Caco-2 (cell line): Measurements from ENCODE around the gene PARVA. TPM values are rescaled to one million over a fixed set of nuclear protein-coding genes. Genes with fewer than 3 reads are reported as not detected.

Experiments used
- BruUV-seq: library from RNA; stranded (reverse); fragments of 400-500 nt; replicated peaks from 2 replicates; lab custom pipeline; 2021; lab: Mats Ljungman, UMichigan
- CTCF ChIA-PET: fragments of 300-600 bp; sonication (Branson Sonifier 250); formaldehyde crosslinking; loops from one replicate; lab custom pipeline; 2022; ENCODE audit warnings: antibody characterized with exemption; lab: Charles Lee
- POLR2A ChIA-PET: fragments of 300-600 bp; sonication (Branson Sonifier 250); formaldehyde crosslinking; loops from one replicate; lab custom pipeline; 2022; ENCODE audit warnings: antibody characterized with exemption; lab: Charles Lee
- DNase-seq, 2 experiments: peaks; one replicate each; pipeline versions ENCODE4 v3.0.0 to v3.0.0-alpha.2; 2020 to 2022
- H3K27me3 ChIP-seq: replicated peaks from 2 replicates; pipeline ENCODE4 v1.6.0; 2011; ENCODE audit warnings: low read length; ENCODE audit not compliant: control insufficient read depth, insufficient read depth
- H3K36me3 ChIP-seq: 2 replicates; pipeline ENCODE4 v1.5.1; 2011; ENCODE audit warnings: low read length; ENCODE audit not compliant: control insufficient read depth, insufficient read depth
- H3K4me1 ChIP-seq: fragments of 250-450 bp; sonication (Bioruptor Pico); 2 replicates; pipeline ENCODE4 v1.5.1; 2020; ENCODE audit warnings: mild to moderate bottlenecking
- H3K4me3 ChIP-seq: 2 replicates; pipeline ENCODE4 v1.5.1; 2011; ENCODE audit warnings: low read depth, mild to moderate bottlenecking, control low read depth, low read length
- H3K9me3 ChIP-seq: fragments of 250-450 bp; sonication (Bioruptor Pico); 2 replicates; pipeline ENCODE4 v1.5.1; 2020; ENCODE audit warnings: mild to moderate bottlenecking, moderate library complexity
- H3K27ac Mint-ChIP-seq: one replicate; pipeline ENCODE4 v1.8.0; 2022; ENCODE audit warnings: mixed read lengths; ENCODE audit not compliant: unreplicated experiment
- H3K27me3 Mint-ChIP-seq: one replicate; pipeline ENCODE4 v1.8.0; 2022; ENCODE audit warnings: mixed read lengths; ENCODE audit not compliant: insufficient read depth, unreplicated experiment
- H3K36me3 Mint-ChIP-seq: one replicate; pipeline ENCODE4 v1.8.0; 2022; ENCODE audit warnings: mild to moderate bottlenecking, mixed read lengths; ENCODE audit not compliant: insufficient read depth, unreplicated experiment
- H3K4me1 Mint-ChIP-seq: one replicate; pipeline ENCODE4 v1.8.0; 2022; ENCODE audit warnings: low read depth, mixed read lengths; ENCODE audit not compliant: unreplicated experiment
- H3K4me3 Mint-ChIP-seq: one replicate; pipeline ENCODE4 v1.8.0; 2022; ENCODE audit warnings: mild to moderate bottlenecking, moderate library complexity, mixed read lengths; ENCODE audit not compliant: unreplicated experiment
- H3K9me3 Mint-ChIP-seq: one replicate; pipeline ENCODE4 v1.8.0; 2022; ENCODE audit warnings: mixed read lengths; ENCODE audit not compliant: unreplicated experiment
- intact Hi-C: fragments of 100-400 bp; cut with micrococcal nuclease; formaldehyde crosslinking; loops from one replicate; pipeline ENCODE4 v1.10.0; 2022; ENCODE audit not compliant: unreplicated experiment
- total RNA-seq: library from RNA; stranded (reverse); gene quantifications from 2 replicates; pipeline ENCODE4 v1.2.3, GENCODE V29; 2022
- TF ChIP-seq, protein P1 (sequence below), 2 experiments: fragments of 200-600 bp in 1 of 2; IDR thresholded peaks; 1 replicate in 1 of 2; 2 replicates in 1 of 2; pipeline versions ENCODE4 v1.5.1 to v1.8.0; 2011 to 2022; ENCODE audit warnings: antibody characterized with exemption in 1 of 2, control low read depth in 1 of 2, inconsistent platforms in 1 of 2, low read depth in 1 of 2, low read length in 1 of 2, mild to moderate bottlenecking in 1 of 2, moderate library complexity in 1 of 2; ENCODE audit not compliant: insufficient read depth in 1 of 2, severe bottlenecking in 1 of 2, unreplicated experiment in 1 of 2

Gene PARVA
- total RNA-seq, 1 experiment from 2014 or later: 45.3 TPM

DNA sequence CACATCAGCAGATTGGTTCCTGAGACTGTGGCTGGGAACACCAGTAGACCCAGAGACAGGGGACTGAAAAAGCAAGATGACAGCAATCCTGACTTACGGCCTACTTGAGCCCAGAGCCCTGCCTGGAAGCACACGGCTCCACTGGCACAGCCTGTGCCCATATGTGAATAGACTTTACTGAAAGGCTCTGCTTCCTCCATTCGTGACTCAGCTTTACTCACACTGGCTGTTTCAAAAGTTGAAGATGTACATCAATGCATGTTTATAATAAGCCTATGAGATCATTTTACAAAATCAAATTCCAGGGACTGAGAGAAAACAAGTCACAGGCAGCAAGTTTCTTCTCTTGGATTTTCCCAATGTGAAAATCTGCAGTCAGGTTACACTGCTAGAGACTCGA lies 162.2 kb downstream of the PARVA start:
- Mint-ChIP-seq H3K27ac (no peak overlapping the region), H3K36me3 (no peaks in the 10 kb centered on the region), H3K27me3 (peaks cover 4% of the 10 kb centered on the region), H3K4me3 (no peak overlapping the region), H3K4me1 (peaks cover 17% of the 10 kb centered on the region), H3K9me3 (no peaks in the 10 kb centered on the region)
- TF ChIP-seq, protein P1, sequence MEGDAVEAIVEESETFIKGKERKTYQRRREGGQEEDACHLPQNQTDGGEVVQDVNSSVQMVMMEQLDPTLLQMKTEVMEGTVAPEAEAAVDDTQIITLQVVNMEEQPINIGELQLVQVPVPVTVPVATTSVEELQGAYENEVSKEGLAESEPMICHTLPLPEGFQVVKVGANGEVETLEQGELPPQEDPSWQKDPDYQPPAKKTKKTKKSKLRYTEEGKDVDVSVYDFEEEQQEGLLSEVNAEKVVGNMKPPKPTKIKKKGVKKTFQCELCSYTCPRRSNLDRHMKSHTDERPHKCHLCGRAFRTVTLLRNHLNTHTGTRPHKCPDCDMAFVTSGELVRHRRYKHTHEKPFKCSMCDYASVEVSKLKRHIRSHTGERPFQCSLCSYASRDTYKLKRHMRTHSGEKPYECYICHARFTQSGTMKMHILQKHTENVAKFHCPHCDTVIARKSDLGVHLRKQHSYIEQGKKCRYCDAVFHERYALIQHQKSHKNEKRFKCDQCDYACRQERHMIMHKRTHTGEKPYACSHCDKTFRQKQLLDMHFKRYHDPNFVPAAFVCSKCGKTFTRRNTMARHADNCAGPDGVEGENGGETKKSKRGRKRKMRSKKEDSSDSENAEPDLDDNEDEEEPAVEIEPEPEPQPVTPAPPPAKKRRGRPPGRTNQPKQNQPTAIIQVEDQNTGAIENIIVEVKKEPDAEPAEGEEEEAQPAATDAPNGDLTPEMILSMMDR (IDR thresholded peaks at IDR 0.05; ENCODE audit: insufficient read depth in 1 of 2, low read depth in 1 of 2, low read length in 1 of 2, severe bottlenecking in 1 of 2, unreplicated experiment in 1 of 2): no peak
- Histone ChIP-seq H3K36me3 (no peaks in the 10 kb centered on the region), H3K27me3 (no peaks in the 10 kb centered on the region), H3K9me3 (no peaks in the 10 kb centered on the region), H3K4me3 (no peak overlapping the region), H3K4me1 (peaks cover 26% of the 10 kb centered on the region)
- intact Hi-C loops: no loop called here
- CTCF ChIA-PET: no interaction called here
- POLR2A ChIA-PET: no interaction called here
- no TSS peak for BruUV-seq
- DNase-seq: no peak

DNA sequence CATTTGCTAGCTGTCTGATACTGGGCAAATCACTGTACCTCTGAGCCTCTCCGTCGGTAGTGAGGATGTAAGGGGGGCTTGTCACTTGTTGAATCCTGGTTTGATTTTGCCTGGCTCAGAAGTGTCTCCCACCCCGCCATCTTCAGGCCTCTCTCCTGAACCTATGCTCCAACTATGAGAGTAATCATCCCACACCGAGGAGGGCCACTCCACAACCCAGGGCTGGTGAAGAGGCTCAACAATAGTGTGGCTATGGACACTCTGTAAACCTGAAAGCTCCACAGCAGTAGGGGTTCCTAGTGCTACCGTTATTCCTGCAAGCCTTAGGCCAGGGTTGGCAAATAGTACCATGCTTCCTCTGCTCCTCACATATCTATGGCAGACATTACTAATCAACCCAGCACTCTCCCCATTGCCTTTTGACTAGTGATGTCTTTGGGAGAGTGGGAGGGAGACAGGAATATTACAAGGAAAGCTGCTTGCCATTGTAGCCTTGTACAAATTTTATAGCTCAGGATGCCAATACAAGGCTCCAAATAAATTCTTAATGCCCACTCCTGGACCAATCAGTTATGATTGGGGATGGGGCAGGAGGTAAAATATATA lies 162.8 kb downstream of the PARVA start:
- TF ChIP-seq, protein P1 (IDR thresholded peaks at IDR 0.05; ENCODE audit: insufficient read depth in 1 of 2, low read depth in 1 of 2, low read length in 1 of 2, severe bottlenecking in 1 of 2, unreplicated experiment in 1 of 2): no peak
- Histone ChIP-seq H3K9me3 (no peaks in the 10 kb centered on the region), H3K27me3 (no peaks in the 10 kb centered on the region), H3K36me3 (no peaks in the 10 kb centered on the region), H3K4me1 (peaks cover 26% of the 10 kb centered on the region), H3K4me3 (no peak overlapping the region)
- Mint-ChIP-seq H3K27ac (no peak overlapping the region), H3K4me3 (no peak overlapping the region), H3K27me3 (peaks cover 4% of the 10 kb centered on the region), H3K36me3 (no peaks in the 10 kb centered on the region), H3K9me3 (no peaks in the 10 kb centered on the region), H3K4me1 (peaks cover 17% of the 10 kb centered on the region)
- ChIA-PET POLR2A (no interaction called here), CTCF (interaction anchor here (0.6 to 1.0 kb wide), 4 partner anchors 13 to 209 kb away, joined by 3 to 5 read pairs (median 3); no protein-coding TSS in a partner anchor)
- intact Hi-C loops: no loop called here
- DNase-seq: no peak
- no TSS peak for BruUV-seq

DNA sequence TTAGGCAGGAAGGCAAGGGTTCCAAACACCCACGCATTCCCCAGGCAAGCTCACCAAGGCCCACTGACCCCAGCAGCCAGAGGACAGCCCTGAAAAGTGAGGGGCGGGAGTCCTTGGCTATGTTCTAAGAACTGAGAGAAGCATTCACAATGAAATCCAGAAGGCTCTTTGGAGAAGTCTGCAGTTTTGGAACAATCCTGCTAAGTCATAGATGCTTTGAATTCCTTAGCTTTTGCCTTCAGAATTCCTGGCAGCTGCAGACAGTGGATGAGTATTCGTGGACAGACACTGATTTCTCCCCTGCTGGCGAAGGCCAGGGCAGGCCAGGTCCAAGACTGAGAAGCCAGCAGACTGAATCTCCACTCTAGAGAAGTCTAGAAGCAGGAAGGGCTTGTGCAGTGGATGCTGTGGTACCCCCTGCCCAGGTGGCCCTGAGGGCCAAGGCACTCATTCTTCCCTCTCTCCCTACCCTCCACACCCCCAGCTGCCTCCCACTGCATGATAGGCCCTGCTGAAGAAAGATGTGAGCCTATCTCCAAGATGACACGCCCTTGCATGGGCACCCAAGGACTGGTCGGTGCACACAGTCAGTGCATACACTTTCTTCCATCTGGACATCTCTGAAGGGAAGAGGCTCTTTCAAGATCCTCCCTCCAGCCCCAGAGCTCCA lies 163.7 kb downstream of the PARVA start:
- intact Hi-C loops: no loop called here
- peaks cover 26% of the 10 kb centered on the region for H3K4me1 ChIP-seq
- H3K4me3 Mint-ChIP-seq: no peak overlapping the region
- BruUV-seq: no TSS peak
- peak overlapping the region; percentile 37 for H3K27ac Mint-ChIP-seq
- POLR2A ChIA-PET: no interaction called here
- H3K36me3 Mint-ChIP-seq: no peaks in the 10 kb centered on the region
- peaks cover 17% of the 10 kb centered on the region for H3K4me1 Mint-ChIP-seq
- no peaks in the 10 kb centered on the region for H3K27me3 ChIP-seq
- no peaks in the 10 kb centered on the region for H3K9me3 Mint-ChIP-seq
- H3K36me3 ChIP-seq: no peaks in the 10 kb centered on the region
- TF ChIP-seq, protein P1 (IDR thresholded peaks at IDR 0.05; ENCODE audit: insufficient read depth in 1 of 2, low read depth in 1 of 2, low read length in 1 of 2, severe bottlenecking in 1 of 2, unreplicated experiment in 1 of 2): no peak
- no peak overlapping the region for H3K4me3 ChIP-seq
- DNase-seq: peak in 1 of 2 experiments; percentile 37
- CTCF ChIA-PET: interaction anchor here (0.6 to 1.0 kb wide), 4 partner anchors 14 to 287 kb away, joined by 3 read pairs; no protein-coding TSS in a partner anchor
- peaks cover 4% of the 10 kb centered on the region for H3K27me3 Mint-ChIP-seq
- no peaks in the 10 kb centered on the region for H3K9me3 ChIP-seq
